Measurements from ENCODE around the gene EHMT1. TPM values are rescaled to one million over a fixed set of nuclear protein-coding genes. Genes with fewer than 3 reads are reported as not detected.

EHMT1 gene
- total RNA-seq, 1 experiment from 2014 or later: 112 TPM

GRCh38 chr9:137583347-137583746 lies 35.5 kb upstream of the EHMT1 start:
- no peak overlapping the region for H3K14ac ChIP-seq (ENCODE audit: insufficient read depth, low read length)
- no peak overlapping the region for H2BK20ac ChIP-seq (ENCODE audit: low read depth, low read length, poor library complexity, severe bottlenecking)
- H2BK15ac ChIP-seq (ENCODE audit: low read depth, low read length): no peak overlapping the region
- Mint-ChIP-seq H3K36me3 (ENCODE audit: insufficient read depth in 1 of 3, low read depth in 3 of 3) (peaks cover 29 to 82% (median 66%) of the 10 kb centered on the region in 3 experiments; a peak in 6 of 7 replicates), H3K9me3 (no peaks in the 10 kb centered on the region), H3K4me3 (no peak overlapping the region; a peak in 1 of 5 replicates), H3K27me3 (ENCODE audit: low read depth) (no peaks in the 10 kb centered on the region), H3K4me1 (peaks cover 19 to 34% of the 10 kb centered on the region in 2 experiments), H3K27ac (peak overlapping the region; percentile 29 to 90 (median 83); a peak in 4 of 7 replicates)
- H4K8ac ChIP-seq (replicated peaks; ENCODE audit: insufficient read length, low read depth, low read length): no peak overlapping the region
- H4K5ac ChIP-seq (ENCODE audit: insufficient read length, low read depth, low read length): no peak overlapping the region
- H3K4me2 ChIP-seq (ENCODE audit: insufficient read depth, insufficient read length, low read length): no peak overlapping the region
- H2BK5ac ChIP-seq (ENCODE audit: insufficient read length, low read length): no peak overlapping the region
- H3K79me1 ChIP-seq (ENCODE audit: insufficient read depth, low read depth, low read length, poor library complexity, severe bottlenecking): no peaks in the 10 kb centered on the region
- no peak for DNase-seq
- no peaks in the 10 kb centered on the region for H4K20me1 ChIP-seq (ENCODE audit: control insufficient read depth, insufficient read depth, insufficient read length)
- no peak overlapping the region for H3K9ac ChIP-seq (ENCODE audit: extremely low read depth, insufficient read length, low read length)
- TF ChIP-seq CTCF (conservative IDR thresholded peaks at IDR 0.05): no peak
- H3K23ac ChIP-seq (ENCODE audit: insufficient read length, low read depth, low read length): no peak overlapping the region
- no peaks in the 10 kb centered on the region; the same call in 1 of the 2 replicates for H3K79me2 ChIP-seq (ENCODE audit: insufficient read depth, low read length)
- H3K4ac ChIP-seq (ENCODE audit: low read depth, low read length): no peak overlapping the region
- no peak overlapping the region for H3K27ac ChIP-seq (ENCODE audit: insufficient read length, low read depth, low read length)
- no peak overlapping the region for H3K18ac ChIP-seq (ENCODE audit: insufficient read length, low read depth, low read length)
- no peak overlapping the region for H3K56ac ChIP-seq (ENCODE audit: insufficient read length, low read depth, low read length)
- H2AK5ac ChIP-seq (ENCODE audit: insufficient read length, low read length): no peak overlapping the region
- WGBS (ENCODE audit: extremely low coverage, insufficient read length, low lambda C conversion rate): no CpG with 5 or more reads among the region's 14 CpGs
- H2BK12ac ChIP-seq (ENCODE audit: insufficient read length, low read depth, low read length): no peak overlapping the region
- no peak overlapping the region for H3T11ph ChIP-seq (ENCODE audit: low read length)
- no peak overlapping the region for H2AFZ ChIP-seq (ENCODE audit: low read length)
- H4K91ac ChIP-seq (ENCODE audit: insufficient read length, low read depth, low read length): no peak overlapping the region
- H3K27me3 ChIP-seq (ENCODE audit: insufficient read depth, low read length): no peaks in the 10 kb centered on the region
- no peaks in the 10 kb centered on the region for H3K9me3 ChIP-seq (ENCODE audit: control insufficient read depth, low read depth, low read length)
- peaks cover 4% of the 10 kb centered on the region for H3K23me2 ChIP-seq (ENCODE audit: insufficient read length, low read depth, low read length, poor library complexity, severe bottlenecking)
- no peak overlapping the region for H2BK120ac ChIP-seq (ENCODE audit: low read depth, low read length, poor library complexity, severe bottlenecking)
- no peaks in the 10 kb centered on the region for H3K4me1 ChIP-seq (ENCODE audit: insufficient read depth, low read length)

All from H9 (cell line).